H9 (cell line): ENCODE data around the gene DUSP7. TPM values are rescaled to one million over a fixed set of nuclear protein-coding genes. Genes with fewer than 3 reads are reported as not detected.

Source experiments
- DNase-seq: peaks from one replicate; pipeline ENCODE4 v3.0.0-alpha.2; 2017
- H2AFZ ChIP-seq: one replicate; pipeline ENCODE4 v1.6.1; 2013; ENCODE audit warnings: mild to moderate bottlenecking, low read length, control low read depth, moderate library complexity
- H2AK5ac ChIP-seq: 2 replicates; pipeline ENCODE4 v1.6.1; 2013; ENCODE audit warnings: low read length, control low read depth, mixed read lengths; ENCODE audit not compliant: insufficient read length
- H2BK120ac ChIP-seq: one replicate; pipeline ENCODE4 v1.6.1; 2013; ENCODE audit warnings: low read depth, mild to moderate bottlenecking, low read length, control low read depth, inconsistent platforms; ENCODE audit not compliant: poor library complexity, severe bottlenecking
- H2BK12ac ChIP-seq: 2 replicates; pipeline ENCODE4 v1.6.1; 2013; ENCODE audit warnings: low read length, control low read depth, mixed read lengths, low read depth; ENCODE audit not compliant: insufficient read length
- H2BK15ac ChIP-seq: 2 replicates; pipeline ENCODE4 v1.6.1; 2013; ENCODE audit warnings: low read depth, low read length, control low read depth
- H2BK20ac ChIP-seq: one replicate; pipeline ENCODE4 v1.6.1; 2013; ENCODE audit warnings: low read depth, mild to moderate bottlenecking, low read length, control low read depth, inconsistent platforms; ENCODE audit not compliant: poor library complexity, severe bottlenecking
- H2BK5ac ChIP-seq: 2 replicates; pipeline ENCODE4 v1.6.1; 2013; ENCODE audit warnings: low read length, control low read depth, mixed read lengths; ENCODE audit not compliant: insufficient read length
- H3K14ac ChIP-seq: 2 replicates; pipeline ENCODE4 v1.6.1; 2013; ENCODE audit warnings: low read length, control low read depth; ENCODE audit not compliant: insufficient read depth
- H3K18ac ChIP-seq: 2 replicates; pipeline ENCODE4 v1.6.1; 2013; ENCODE audit warnings: low read depth, mild to moderate bottlenecking, mixed read lengths, low read length, control low read depth; ENCODE audit not compliant: insufficient read length
- H3K23ac ChIP-seq: 2 replicates; pipeline ENCODE4 v1.6.1; 2013; ENCODE audit warnings: low read length, control low read depth, mixed read lengths, low read depth; ENCODE audit not compliant: insufficient read length
- H3K23me2 ChIP-seq: 2 replicates; pipeline ENCODE4 v1.6.1; 2013; ENCODE audit warnings: low read depth, mild to moderate bottlenecking, mixed read lengths, low read length, control low read depth; ENCODE audit not compliant: insufficient read length, poor library complexity, severe bottlenecking
- H3K27ac ChIP-seq: 2 replicates; pipeline ENCODE4 v1.5.1; 2013; ENCODE audit warnings: low read length, control low read depth, mixed read lengths, low read depth; ENCODE audit not compliant: insufficient read length
- H3K27me3 ChIP-seq: 2 replicates; pipeline ENCODE4 v1.6.1; 2013; ENCODE audit warnings: low read length, control low read depth, inconsistent platforms; ENCODE audit not compliant: insufficient read depth
- H3K4ac ChIP-seq: 2 replicates; pipeline ENCODE4 v1.6.1; 2013; ENCODE audit warnings: low read depth, mild to moderate bottlenecking, control low read depth, inconsistent platforms, low read length, moderate library complexity
- H3K4me1 ChIP-seq: 2 replicates; pipeline ENCODE4 v1.6.1; 2013; ENCODE audit warnings: low read length, control low read depth, inconsistent platforms; ENCODE audit not compliant: insufficient read depth
- H3K4me2 ChIP-seq: 2 replicates; pipeline ENCODE4 v1.6.1; 2013; ENCODE audit warnings: low read length, control low read depth, mixed read lengths; ENCODE audit not compliant: insufficient read length, insufficient read depth
- H3K56ac ChIP-seq: 2 replicates; pipeline ENCODE4 v1.6.1; 2013; ENCODE audit warnings: low read depth, mild to moderate bottlenecking, mixed read lengths, low read length, control low read depth; ENCODE audit not compliant: insufficient read length
- H3K79me1 ChIP-seq: 2 replicates; pipeline ENCODE4 v1.6.1; 2013; ENCODE audit warnings: low read depth, mild to moderate bottlenecking, moderate library complexity, low read length, control low read depth, inconsistent platforms; ENCODE audit not compliant: insufficient read depth, poor library complexity, severe bottlenecking
- H3K79me2 ChIP-seq: 2 replicates; pipeline ENCODE4 v1.6.1; 2013; ENCODE audit warnings: low read length, control low read depth, inconsistent platforms; ENCODE audit not compliant: insufficient read depth
- H3K9ac ChIP-seq: 2 replicates; pipeline ENCODE4 v1.6.1; 2013; ENCODE audit warnings: low read length, control low read depth, mixed read lengths; ENCODE audit not compliant: insufficient read length; ENCODE audit errors: extremely low read depth
- H3K9me3 ChIP-seq: one replicate; pipeline ENCODE4 v1.6.1; 2013; ENCODE audit warnings: low read depth, low read length, inconsistent platforms; ENCODE audit not compliant: control insufficient read depth
- H3T11ph ChIP-seq: one replicate; pipeline ENCODE4 v1.6.1; 2013; ENCODE audit warnings: mild to moderate bottlenecking, low read length, control low read depth, inconsistent platforms
- H4K20me1 ChIP-seq: one replicate; pipeline ENCODE4 v1.6.1; 2013; ENCODE audit not compliant: control insufficient read depth, insufficient read length, insufficient read depth
- H4K5ac ChIP-seq: 2 replicates; pipeline ENCODE4 v1.6.1; 2013; ENCODE audit warnings: low read depth, mild to moderate bottlenecking, mixed read lengths, low read length, control low read depth; ENCODE audit not compliant: insufficient read length
- H4K8ac ChIP-seq: replicated peaks from 2 replicates; pipeline ENCODE4 v1.6.1; 2013; ENCODE audit warnings: low read length, control low read depth, mixed read lengths, low read depth; ENCODE audit not compliant: insufficient read length
- H4K91ac ChIP-seq: 2 replicates; pipeline ENCODE4 v1.6.1; 2013; ENCODE audit warnings: low read depth, mild to moderate bottlenecking, moderate library complexity, mixed read lengths, low read length, control low read depth; ENCODE audit not compliant: insufficient read length
- H3K27ac Mint-ChIP-seq, 3 experiments: 2 replicates in 2 of 3; 3 replicates in 1 of 3; pipeline ENCODE4 v1.8.0; 2020 to 2021; ENCODE audit warnings: mixed read lengths in 3 of 3, mild to moderate bottlenecking in 1 of 3, moderate library complexity in 1 of 3
- H3K27me3 Mint-ChIP-seq: 2 replicates; pipeline ENCODE4 v1.8.0; 2021; ENCODE audit warnings: low read depth, mild to moderate bottlenecking, moderate library complexity, mixed read lengths
- H3K36me3 Mint-ChIP-seq, 3 experiments: 2 replicates in 2 of 3; 3 replicates in 1 of 3; pipeline ENCODE4 v1.8.0; 2020 to 2021; ENCODE audit warnings: low read depth in 3 of 3, mixed read lengths in 3 of 3; ENCODE audit not compliant: insufficient read depth in 1 of 3
- H3K4me1 Mint-ChIP-seq, 2 experiments: 2 replicates each; pipeline ENCODE4 v1.8.0; 2020; ENCODE audit warnings: mixed read lengths in 2 of 2
- H3K4me3 Mint-ChIP-seq, 2 experiments: 2 replicates in 1 of 2; 3 replicates in 1 of 2; pipeline ENCODE4 v1.8.0; 2020 to 2021; ENCODE audit warnings: mild to moderate bottlenecking in 2 of 2, mixed read lengths in 2 of 2, moderate library complexity in 1 of 2
- H3K9me3 Mint-ChIP-seq, 2 experiments: 2 replicates in 1 of 2; 3 replicates in 1 of 2; pipeline ENCODE4 v1.8.0; 2020; ENCODE audit warnings: mild to moderate bottlenecking in 2 of 2, mixed read lengths in 2 of 2, moderate library complexity in 1 of 2
- WGBS: extraction: QIAGEN DNeasy Blood & Tissue Kit; methylation state at CpG from one replicate; pipeline ENCODE4 v1.1.7; 2013; ENCODE audit warnings: missing lambda C conversion rate, low lambda C conversion rate, mixed read lengths; ENCODE audit not compliant: insufficient read length; ENCODE audit errors: extremely low coverage; 5-methylcytosine and 5-hydroxymethylcytosine counted together
- total RNA-seq: library from RNA; stranded (reverse); gene quantifications from 2 replicates; pipeline ENCODE4 v1.2.1, GENCODE V29; 2021
- TF ChIP-seq, protein P1 (sequence below): fragments of 200-600 bp; sonication (generic); conservative IDR thresholded peaks from 3 replicates; pipeline ENCODE4 v1.8.0; 2021; ENCODE audit warnings: antibody characterized with exemption, mild to moderate bottlenecking

The DUSP7 gene
- total RNA-seq, 1 experiment from 2014 or later: 24.0 TPM

DNA sequence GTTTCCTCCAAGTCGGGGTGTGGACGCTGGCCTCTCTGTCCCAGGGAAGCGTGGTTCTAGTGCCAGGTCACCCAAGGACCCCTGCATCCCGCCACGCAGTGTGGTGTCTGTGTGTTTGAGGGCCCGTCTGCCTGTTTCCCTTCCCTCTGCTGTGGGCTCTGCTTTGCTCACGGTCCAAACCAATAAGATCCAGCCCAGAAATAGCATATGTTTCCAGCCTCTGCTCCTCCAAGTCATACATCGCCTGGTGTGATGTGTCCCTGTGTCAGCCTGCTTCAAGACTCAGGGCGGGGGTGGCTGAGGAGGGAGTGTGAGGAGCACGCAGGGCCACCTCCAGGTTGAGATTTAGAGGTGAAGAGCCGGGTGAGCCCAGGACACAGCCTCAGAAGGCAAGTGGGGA, 38.8 kb downstream of the DUSP7 start:
- no peak overlapping the region for H2AK5ac ChIP-seq
- no peak overlapping the region for H3K9ac ChIP-seq
- H3K27ac Mint-ChIP-seq: peak overlapping the region in 1 of 3 experiments; percentile 22; a peak in 1 of 7 replicates
- no peaks in the 10 kb centered on the region for H3K9me3 Mint-ChIP-seq
- H3T11ph ChIP-seq: no peak overlapping the region
- H2AFZ ChIP-seq: no peak overlapping the region
- no peaks in the 10 kb centered on the region for H3K27me3 ChIP-seq
- H3K18ac ChIP-seq: no peak overlapping the region
- H3K4ac ChIP-seq: no peak overlapping the region
- H4K8ac ChIP-seq: no peak overlapping the region
- no peaks in the 10 kb centered on the region for H3K9me3 ChIP-seq
- no peak overlapping the region for H2BK120ac ChIP-seq
- H3K14ac ChIP-seq: no peak overlapping the region
- H2BK15ac ChIP-seq: no peak overlapping the region
- H3K27me3 Mint-ChIP-seq: no peaks in the 10 kb centered on the region; the same call in 1 of the 2 replicates
- no peaks in the 10 kb centered on the region for H3K23me2 ChIP-seq
- no peaks in the 10 kb centered on the region for H3K4me1 ChIP-seq
- no peaks in the 10 kb centered on the region for H3K79me1 ChIP-seq
- no peak overlapping the region for H2BK20ac ChIP-seq
- no peak overlapping the region for H3K4me2 ChIP-seq
- H4K20me1 ChIP-seq: no peaks in the 10 kb centered on the region
- H3K56ac ChIP-seq: no peak overlapping the region
- no peak overlapping the region for H3K23ac ChIP-seq
- H3K79me2 ChIP-seq: no peaks in the 10 kb centered on the region
- H3K27ac ChIP-seq: no peak overlapping the region
- DNase-seq: no peak
- H3K36me3 Mint-ChIP-seq: no peaks in the 10 kb centered on the region
- no CpG with 5 or more reads among the region's 11 CpGs for WGBS
- no peak overlapping the region for H2BK5ac ChIP-seq
- H2BK12ac ChIP-seq: no peak overlapping the region
- TF ChIP-seq, protein P1, sequence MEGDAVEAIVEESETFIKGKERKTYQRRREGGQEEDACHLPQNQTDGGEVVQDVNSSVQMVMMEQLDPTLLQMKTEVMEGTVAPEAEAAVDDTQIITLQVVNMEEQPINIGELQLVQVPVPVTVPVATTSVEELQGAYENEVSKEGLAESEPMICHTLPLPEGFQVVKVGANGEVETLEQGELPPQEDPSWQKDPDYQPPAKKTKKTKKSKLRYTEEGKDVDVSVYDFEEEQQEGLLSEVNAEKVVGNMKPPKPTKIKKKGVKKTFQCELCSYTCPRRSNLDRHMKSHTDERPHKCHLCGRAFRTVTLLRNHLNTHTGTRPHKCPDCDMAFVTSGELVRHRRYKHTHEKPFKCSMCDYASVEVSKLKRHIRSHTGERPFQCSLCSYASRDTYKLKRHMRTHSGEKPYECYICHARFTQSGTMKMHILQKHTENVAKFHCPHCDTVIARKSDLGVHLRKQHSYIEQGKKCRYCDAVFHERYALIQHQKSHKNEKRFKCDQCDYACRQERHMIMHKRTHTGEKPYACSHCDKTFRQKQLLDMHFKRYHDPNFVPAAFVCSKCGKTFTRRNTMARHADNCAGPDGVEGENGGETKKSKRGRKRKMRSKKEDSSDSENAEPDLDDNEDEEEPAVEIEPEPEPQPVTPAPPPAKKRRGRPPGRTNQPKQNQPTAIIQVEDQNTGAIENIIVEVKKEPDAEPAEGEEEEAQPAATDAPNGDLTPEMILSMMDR: no peak
- H4K91ac ChIP-seq: no peak overlapping the region
- H3K4me1 Mint-ChIP-seq: peaks cover 8 to 15% of the 10 kb centered on the region in 2 experiments
- no peak overlapping the region for H3K4me3 Mint-ChIP-seq
- H4K5ac ChIP-seq: no peak overlapping the region
